Natural killer cell (primary cell): ENCODE data around the gene HEATR5B. TPM values are rescaled to one million over a fixed set of nuclear protein-coding genes. Genes with fewer than 3 reads are reported as not detected.
A peak's percentile ranks its signal among the peaks of the same experiment; 100 is the strongest.

ENCODE experiments used
- ATAC-seq, 3 donors: fragments of 150-1000 bp in 2 of 3; fragments of 200-7000 bp in 1 of 3; cut with Tn5 transposase; 1 replicate in 1 of 3; 2 replicates in 2 of 3; pipeline ENCODE4 v1.10.0; 2021; ENCODE audit warnings: mild to moderate bottlenecking in 2 of 3, moderate library complexity in 2 of 3
- DNase-seq, 2 donors: peaks; one replicate each; pipeline versions ENCODE4 v3.0.0 to v3.0.0-alpha.2; 2013 to 2021; ENCODE audit warnings: mixed read lengths in 1 of 2
- H3K27ac ChIP-seq: one replicate; pipeline ENCODE4 v1.5.1; 2013; ENCODE audit warnings: mild to moderate bottlenecking, low read length
- H3K27me3 ChIP-seq: one replicate; pipeline ENCODE4 v1.6.1; 2013; ENCODE audit warnings: low read length; ENCODE audit not compliant: control insufficient read depth, insufficient read depth
- H3K36me3 ChIP-seq: one replicate; pipeline ENCODE4 v1.6.1; 2013; ENCODE audit warnings: low read length; ENCODE audit not compliant: control insufficient read depth, insufficient read depth
- H3K4me1 ChIP-seq: one replicate; pipeline ENCODE4 v1.6.1; 2013; ENCODE audit warnings: low read length; ENCODE audit not compliant: control insufficient read depth, insufficient read depth
- H3K4me3 ChIP-seq: one replicate; pipeline ENCODE4 v1.5.1; 2013; ENCODE audit warnings: low read length
- H3K9me3 ChIP-seq: one replicate; pipeline ENCODE4 v1.6.1; 2013; ENCODE audit warnings: low read length; ENCODE audit not compliant: control insufficient read depth, insufficient read depth
- H3K27ac Mint-ChIP-seq, 2 donors: one replicate each; pipeline ENCODE4 v1.8.0; 2022; ENCODE audit warnings: mild to moderate bottlenecking in 2 of 2, mixed read lengths in 2 of 2, moderate library complexity in 1 of 2
- H3K27me3 Mint-ChIP-seq, 2 donors: one replicate each; pipeline ENCODE4 v1.8.0; 2022; ENCODE audit warnings: low read depth in 2 of 2, mixed read lengths in 2 of 2
- H3K36me3 Mint-ChIP-seq: one replicate; pipeline ENCODE4 v1.8.0; 2022; ENCODE audit warnings: mixed read lengths
- H3K4me1 Mint-ChIP-seq, 2 donors: one replicate each; pipeline ENCODE4 v1.8.0; 2022; ENCODE audit warnings: mixed read lengths in 2 of 2
- H3K4me3 Mint-ChIP-seq: one replicate; pipeline ENCODE4 v1.8.0; 2022; ENCODE audit warnings: mild to moderate bottlenecking, moderate library complexity, mixed read lengths
- H3K9me3 Mint-ChIP-seq, 2 donors: one replicate each; pipeline ENCODE4 v1.8.0; 2022; ENCODE audit warnings: mixed read lengths in 2 of 2
- CTCF ChIP-seq: fragments of 200-600 bp; IDR thresholded peaks from one replicate; pipeline ENCODE4 v1.8.0; 2022; ENCODE audit warnings: antibody characterized with exemption
- WGBS: methylation state at CpG from one replicate; pipeline ENCODE4 v1.1.7; 2013; ENCODE audit warnings: missing lambda C conversion rate; ENCODE audit not compliant: insufficient coverage; 5-methylcytosine and 5-hydroxymethylcytosine counted together
- intact Hi-C: fragments of 100-400 bp; cut with micrococcal nuclease; formaldehyde crosslinking; loops from one replicate; pipeline ENCODE4 v1.14.2; 2022
- total RNA-seq, 4 donors: library from RNA; stranded (reverse); fragments of 120-200 nt in 1 of 4; gene quantifications; one replicate each; pipeline versions ENCODE4 v1.2.3 to v1.2.4, GENCODE V29; 2013 to 2022

HEATR5B gene
- total RNA-seq, 3 donors from 2014 or later (not counting 1 experiment from before 2014, with no cell fraction given), result 31.1 to 53.9 (median 39.9) TPM

- Histone ChIP-seq H3K36me3 (peaks cover 60% of the 10 kb centered on the region), H3K27ac (no peak overlapping the region), H3K4me3 (no peak overlapping the region), H3K4me1 (no peaks in the 10 kb centered on the region), H3K27me3 (no peaks in the 10 kb centered on the region), H3K9me3 (no peaks in the 10 kb centered on the region)
- intact Hi-C loops, result no loop called here
- TF ChIP-seq CTCF, result no peak
- peaks cover 0 to 5% of the 10 kb centered on the region in 2 donors for H3K4me1 Mint-ChIP-seq
- H3K4me3 Mint-ChIP-seq, result no peak overlapping the region
- no peak for ATAC-seq
- no peaks in the 10 kb centered on the region for H3K9me3 Mint-ChIP-seq
- DNase-seq, result no peak
- WGBS, result 100% methylated on average over 1 of the region's 2 CpGs
- H3K36me3 Mint-ChIP-seq, result no peaks in the 10 kb centered on the region
- no peaks in the 10 kb centered on the region for H3K27me3 Mint-ChIP-seq
- H3K27ac Mint-ChIP-seq, result no peak overlapping the region
Measured at GRCh38 chr2:37037771-37038170, 46.4 kb downstream of the HEATR5B start.

- Mint-ChIP-seq H3K9me3 (no peaks in the 10 kb centered on the region), H3K4me3 (no peak overlapping the region), H3K27ac (peak overlapping the region in 1 of 2 donors; percentile 36), H3K27me3 (no peaks in the 10 kb centered on the region), H3K36me3 (peaks cover 7% of the 10 kb centered on the region), H3K4me1 (no peaks in the 10 kb centered on the region)
- no peaks in the 10 kb centered on the region for H3K9me3 ChIP-seq
- no peak overlapping the region for H3K4me3 ChIP-seq
- no peaks in the 10 kb centered on the region for H3K27me3 ChIP-seq
- whole genome bisulfite sequencing, result over 99% methylated on average over 8 of the region's 8 CpGs
- ATAC-seq, result no peak
- H3K27ac ChIP-seq, result no peak overlapping the region
- no peak for DNase-seq
- no peak for TF ChIP-seq CTCF
- peaks cover 66% of the 10 kb centered on the region for H3K36me3 ChIP-seq
- intact Hi-C loops, result no loop called here
- no peaks in the 10 kb centered on the region for H3K4me1 ChIP-seq
Measured at GRCh38 chr2:37029758-37030157, 54.4 kb downstream of the HEATR5B start.

GRCh38 chr2:37026050-37026449, 58.1 kb downstream of the HEATR5B start:
- Mint-ChIP-seq H3K4me1 (no peaks in the 10 kb centered on the region), H3K27ac (peak overlapping the region in 1 of 2 donors; percentile 9), H3K36me3 (peaks cover 15% of the 10 kb centered on the region), H3K9me3 (no peaks in the 10 kb centered on the region), H3K27me3 (no peaks in the 10 kb centered on the region), H3K4me3 (no peak overlapping the region)
- H3K4me1 ChIP-seq, result no peaks in the 10 kb centered on the region
- intact Hi-C loops, result no loop called here
- no peaks in the 10 kb centered on the region for H3K9me3 ChIP-seq
- no peak overlapping the region for H3K4me3 ChIP-seq
- DNase-seq (no peak), ATAC-seq (no peak)
- no peak for TF ChIP-seq CTCF
- peaks cover 78% of the 10 kb centered on the region for H3K36me3 ChIP-seq
- no peak overlapping the region for H3K27ac ChIP-seq
- WGBS, result 86% methylated on average over 5 of the region's 5 CpGs
- no peaks in the 10 kb centered on the region for H3K27me3 ChIP-seq
